GM15510 (cell line): ENCODE measurements around the gene EGFR.

ENCODE experiments used
- POLR2A ChIP-seq: IDR thresholded peaks from 3 replicates; pipeline ENCODE4 v1.6.1; 2011; ENCODE audit warnings: borderline replicate concordance; ENCODE audit not compliant: insufficient read length; ENCODE audit errors: extremely low read depth

EGFR gene

GRCh38 chr7:55060085-55060484 lies 41.3 kb downstream of the EGFR start:
- TF ChIP-seq POLR2A: no peak

- TF ChIP-seq POLR2A: no peak
These were observed 41.8 kb downstream of the EGFR start for GRCh38 chr7:55060636-55061022.

GRCh38 chr7:55061726-55062499 lies 43.1 kb downstream of the EGFR start:
- no peak for TF ChIP-seq POLR2A

- TF ChIP-seq POLR2A: no peak
These were observed 44.2 kb downstream of the EGFR start for GRCh38 chr7:55063061-55063460.

- TF ChIP-seq POLR2A: no peak
These were observed 44.8 kb downstream of the EGFR start for GRCh38 chr7:55063633-55064032.

GRCh38 chr7:55065079-55065478 lies 46.3 kb downstream of the EGFR start:
- no peak for TF ChIP-seq POLR2A

GRCh38 chr7:55065511-55066229 lies 46.9 kb downstream of the EGFR start:
- TF ChIP-seq POLR2A: no peak

- no peak for TF ChIP-seq POLR2A
These were observed 47.7 kb downstream of the EGFR start for GRCh38 chr7:55066524-55066923.

- no peak for TF ChIP-seq POLR2A
These were observed 48.1 kb downstream of the EGFR start for GRCh38 chr7:55066938-55067337.

- TF ChIP-seq POLR2A: no peak
These were observed 48.9 kb downstream of the EGFR start for GRCh38 chr7:55067748-55068147.

- no peak for TF ChIP-seq POLR2A
These were observed 50.5 kb downstream of the EGFR start for GRCh38 chr7:55069271-55069792.

- no peak for TF ChIP-seq POLR2A
These were observed 51.5 kb downstream of the EGFR start for GRCh38 chr7:55070271-55070743.

- no peak for TF ChIP-seq POLR2A
These were observed 52.0 kb downstream of the EGFR start for GRCh38 chr7:55070854-55071253.

- TF ChIP-seq POLR2A: no peak
These were observed 52.8 kb downstream of the EGFR start for GRCh38 chr7:55071411-55072175.

GRCh38 chr7:55072251-55072650 lies 53.4 kb downstream of the EGFR start:
- TF ChIP-seq POLR2A: no peak
